Measurements from ENCODE around the gene FHAD1. TPM values are rescaled to one million over a fixed set of nuclear protein-coding genes. Genes with fewer than 3 reads are reported as not detected.

FHAD1 gene
- total RNA-seq, 1 experiment from 2014 or later = 3.5 TPM

DNA sequence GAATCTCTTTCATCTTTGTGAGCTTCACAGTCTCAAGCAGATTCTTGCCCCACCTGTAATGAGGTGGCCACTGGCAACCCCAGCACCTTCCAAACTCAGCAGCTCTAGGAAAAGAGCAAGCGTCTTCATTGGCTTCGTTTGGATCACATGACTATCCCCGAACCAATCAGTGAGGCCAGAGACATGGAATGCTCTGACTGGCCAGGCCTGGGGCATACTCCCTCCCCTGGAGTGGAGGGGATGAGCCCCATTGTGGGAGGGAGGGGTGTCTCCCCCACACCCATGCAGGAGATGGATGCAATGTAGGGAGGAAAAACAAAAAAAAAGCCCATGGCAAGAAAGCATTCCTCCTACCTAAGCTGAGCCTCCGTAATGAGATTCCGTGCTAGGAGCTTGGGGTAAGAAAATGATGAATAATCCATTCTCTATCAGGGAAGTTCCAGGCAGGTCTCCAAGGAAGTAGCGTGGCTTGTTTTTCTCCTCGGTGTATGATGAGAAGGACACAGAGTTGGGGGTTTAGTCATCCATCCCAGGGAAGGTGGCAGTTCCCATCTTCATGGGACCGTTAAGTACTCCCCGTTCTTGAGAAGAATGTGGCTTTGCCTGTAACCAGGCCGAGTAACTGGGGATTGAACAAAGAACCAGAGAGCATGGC lies 32.7 kb downstream of the FHAD1 start (continued):
- TF ChIP-seq CEBPB (IDR thresholded peaks at IDR 0.05; ENCODE audit: low read depth) (no peak), ATF3 (IDR thresholded peaks at IDR 0.05) (no peak), ZBTB33 (IDR thresholded peaks at IDR 0.05; ENCODE audit: extremely low read depth, insufficient replicate concordance, low read length) (no peak), CBX3 (IDR thresholded peaks at IDR 0.05; ENCODE audit: low read depth) (no peak), ZNF274 (IDR thresholded peaks at IDR 0.05; ENCODE audit: low read depth, low read length) (no peak), SRF (IDR thresholded peaks at IDR 0.05; ENCODE audit: low read depth) (no peak), EGR1 (IDR thresholded peaks at IDR 0.05; ENCODE audit: low read depth) (no peak), JUND (IDR thresholded peaks at IDR 0.05) (no peak), FOSL1 (IDR thresholded peaks at IDR 0.05; ENCODE audit: low read depth) (no peak), SP1 (IDR thresholded peaks at IDR 0.05; ENCODE audit: low read depth) (no peak), ELF1 (IDR thresholded peaks at IDR 0.05; ENCODE audit: borderline replicate concordance, low read depth) (no peak)

- Histone ChIP-seq H3K4me1 (ENCODE audit: control insufficient read depth in 1 of 2, insufficient read depth in 2 of 2, low read length in 2 of 2) (peaks cover 0 to 10% of the 10 kb centered on the region in 2 experiments; a peak in 1 of 4 replicates), H2AFZ (ENCODE audit: low read depth, low read length, poor library complexity, severe bottlenecking) (no peak overlapping the region), H3K9me2 (ENCODE audit: insufficient read depth) (no peaks in the 10 kb centered on the region), H3K4me2 (ENCODE audit: low read length) (no peak overlapping the region), H3K27ac (ENCODE audit: low read depth, low read length) (no peak overlapping the region), H3K27me3 (ENCODE audit: insufficient read depth, low read length) (no peaks in the 10 kb centered on the region), H3K9me3 (ENCODE audit: control insufficient read depth in 1 of 2, insufficient read depth in 1 of 2, low read depth in 1 of 2, low read length in 2 of 2) (no peaks in the 10 kb centered on the region), H3K79me2 (ENCODE audit: insufficient read depth, low read length) (no peaks in the 10 kb centered on the region), H3K36me3 (ENCODE audit: control insufficient read depth in 1 of 2, insufficient read depth in 2 of 2, low read length in 2 of 2) (no peaks in the 10 kb centered on the region), H3K9ac (ENCODE audit: low read length) (no peak overlapping the region), H4K20me1 (ENCODE audit: insufficient read depth) (no peaks in the 10 kb centered on the region), H3K4me3 (replicated peaks in 1 of 2; ENCODE audit: low read depth in 1 of 2, low read length in 2 of 2) (no peak overlapping the region)
- no peak for DNase-seq (ENCODE audit: low read depth, low spot score)
- intact Hi-C loops (cut with micrococcal nuclease) = no loop called here
- ChIA-PET CTCF (no interaction called here), POLR2A (interaction anchor here (2.0 kb wide), 1 partner anchor 127 kb away, joined by 5 read pairs; the partner anchor contains the start of gene TMEM51), RAD21 (ENCODE audit: low non-redundant PET in 1 of 2, low total read pairs in 2 of 2, uncharacterized antibody in 2 of 2, unreplicated experiment in 2 of 2) (no interaction called here)
- BruUV-seq (replicated peaks) = no TSS peak
- no peak for ATAC-seq
- TF ChIP-seq MAX (IDR thresholded peaks at IDR 0.05) (no peak), SRF (IDR thresholded peaks at IDR 0.05; ENCODE audit: low read depth) (no peak), POLR2AphosphoS5 (IDR thresholded peaks at IDR 0.05; ENCODE audit: low read depth, low read length) (no peak), SIN3A (IDR thresholded peaks at IDR 0.05; ENCODE audit: low read depth) (no peak), CBX3 (IDR thresholded peaks at IDR 0.05; ENCODE audit: low read depth) (no peak), CEBPB (IDR thresholded peaks at IDR 0.05; ENCODE audit: low read depth) (no peak), SP1 (IDR thresholded peaks at IDR 0.05; ENCODE audit: low read depth) (no peak), REST (IDR thresholded peaks at IDR 0.05; ENCODE audit: low read depth) (no peak), ZBTB33 (IDR thresholded peaks at IDR 0.05; ENCODE audit: extremely low read depth, insufficient replicate concordance, low read length) (no peak)
Measured at GRCh38 chr1:15280416-15280815, 33.4 kb downstream of the FHAD1 start.

All from HCT116 (cell line).